Measurements from ENCODE around the gene SSTR1.

DNA sequence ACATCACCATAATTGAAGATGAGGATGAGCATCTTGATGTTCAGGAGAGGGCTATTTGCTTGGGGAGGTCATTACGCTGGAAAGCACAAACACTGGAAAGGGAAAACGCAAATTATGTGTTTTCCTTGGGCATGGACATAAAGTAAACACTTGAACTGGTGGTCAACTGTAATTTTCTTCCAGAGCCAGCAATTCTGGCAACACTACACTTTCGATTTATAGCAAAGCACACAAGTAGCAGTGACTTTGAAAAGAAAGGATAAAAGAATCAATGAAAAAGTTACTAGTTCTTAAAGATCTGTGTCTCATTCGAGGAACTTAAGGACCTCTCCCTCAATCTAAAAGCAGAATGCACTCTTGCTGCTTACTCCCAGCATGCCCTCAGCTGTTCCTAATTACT is 46.0 kb downstream of the SSTR1 start:
- no peak for TF ChIP-seq POLR2A (IDR thresholded peaks at IDR 0.05)
- TF ChIP-seq, protein P1, sequence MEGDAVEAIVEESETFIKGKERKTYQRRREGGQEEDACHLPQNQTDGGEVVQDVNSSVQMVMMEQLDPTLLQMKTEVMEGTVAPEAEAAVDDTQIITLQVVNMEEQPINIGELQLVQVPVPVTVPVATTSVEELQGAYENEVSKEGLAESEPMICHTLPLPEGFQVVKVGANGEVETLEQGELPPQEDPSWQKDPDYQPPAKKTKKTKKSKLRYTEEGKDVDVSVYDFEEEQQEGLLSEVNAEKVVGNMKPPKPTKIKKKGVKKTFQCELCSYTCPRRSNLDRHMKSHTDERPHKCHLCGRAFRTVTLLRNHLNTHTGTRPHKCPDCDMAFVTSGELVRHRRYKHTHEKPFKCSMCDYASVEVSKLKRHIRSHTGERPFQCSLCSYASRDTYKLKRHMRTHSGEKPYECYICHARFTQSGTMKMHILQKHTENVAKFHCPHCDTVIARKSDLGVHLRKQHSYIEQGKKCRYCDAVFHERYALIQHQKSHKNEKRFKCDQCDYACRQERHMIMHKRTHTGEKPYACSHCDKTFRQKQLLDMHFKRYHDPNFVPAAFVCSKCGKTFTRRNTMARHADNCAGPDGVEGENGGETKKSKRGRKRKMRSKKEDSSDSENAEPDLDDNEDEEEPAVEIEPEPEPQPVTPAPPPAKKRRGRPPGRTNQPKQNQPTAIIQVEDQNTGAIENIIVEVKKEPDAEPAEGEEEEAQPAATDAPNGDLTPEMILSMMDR (IDR thresholded peaks at IDR 0.05): no peak
